MCF 10A (cell line): ENCODE results near the gene OR2D3. TPM values are rescaled to one million over a fixed set of nuclear protein-coding genes. Genes with fewer than 3 reads are reported as not detected.

Experiments used
- BruUV-seq: library from RNA; stranded (reverse); fragments of 400-500 nt; replicated peaks from 2 replicates; lab custom pipeline; 2021; lab: Mats Ljungman, UMichigan
- CTCF ChIA-PET: fragments of 300-600 bp; sonication (Branson Sonifier 250); formaldehyde crosslinking; extraction: SDS; loops from one replicate; lab custom pipeline; 2021; ENCODE audit warnings: antibody characterized with exemption, inconsistent platforms; lab: Yijun Ruan, JAX
- POLR2A ChIA-PET: fragments of 300-600, 350-650 bp; sonication (Branson Sonifier 250); formaldehyde crosslinking; extraction: SDS; loops from one replicate; lab custom pipeline; 2020; ENCODE audit warnings: antibody characterized with exemption, inconsistent platforms; lab: Yijun Ruan, JAX
- DNase-seq: peaks from one replicate; pipeline ENCODE4 v3.0.0-alpha.2; 2018; ENCODE audit not compliant: unreplicated experiment
- H3K27ac Mint-ChIP-seq: one replicate; pipeline ENCODE4 v1.8.0; 2022; ENCODE audit warnings: mild to moderate bottlenecking, low read depth, mixed read lengths; ENCODE audit not compliant: unreplicated experiment
- H3K27me3 Mint-ChIP-seq: one replicate; pipeline ENCODE4 v1.8.0; 2022; ENCODE audit warnings: mixed read lengths; ENCODE audit not compliant: insufficient read depth, unreplicated experiment
- H3K36me3 Mint-ChIP-seq: one replicate; pipeline ENCODE4 v1.8.0; 2022; ENCODE audit warnings: mild to moderate bottlenecking, moderate library complexity, mixed read lengths; ENCODE audit not compliant: insufficient read depth, unreplicated experiment
- H3K4me1 Mint-ChIP-seq: one replicate; pipeline ENCODE4 v1.8.0; 2022; ENCODE audit warnings: mixed read lengths; ENCODE audit not compliant: insufficient read depth, unreplicated experiment
- H3K4me3 Mint-ChIP-seq: one replicate; pipeline ENCODE4 v1.8.0; 2022; ENCODE audit warnings: mild to moderate bottlenecking, moderate library complexity, mixed read lengths; ENCODE audit not compliant: unreplicated experiment
- H3K9me3 Mint-ChIP-seq: one replicate; pipeline ENCODE4 v1.8.0; 2022; ENCODE audit warnings: mixed read lengths; ENCODE audit not compliant: unreplicated experiment
- intact Hi-C: fragments of 100-400 bp; cut with micrococcal nuclease; formaldehyde crosslinking; loops from 2 replicates; pipeline ENCODE4 v1.14.1; 2022
- total RNA-seq: library from RNA; stranded (reverse); gene quantifications from 2 replicates; pipeline ENCODE4 v1.2.3, GENCODE V29; 2022
- TF ChIP-seq, protein P1 (sequence below): fragments of 200-600 bp; IDR thresholded peaks from one replicate; pipeline ENCODE4 v1.8.0; 2022; ENCODE audit warnings: antibody characterized with exemption, mild to moderate bottlenecking; ENCODE audit not compliant: unreplicated experiment

OR2D3 gene
- total RNA-seq, 1 experiment from 2014 or later, result not detected

GRCh38 chr11:6926208-6927029, 5.6 kb downstream of the OR2D3 start, which contains the start of gene ZNF215:
TSS of gene ZNF215 (plus strand) at chr11:6926426. CDS start at chr11:6932273, 5,847 bp downstream.
- H3K27ac Mint-ChIP-seq, result peak within 1 kb of the TSS; percentile 59
- TSS peak; percentile 36 for BruUV-seq
- CTCF ChIA-PET, result interaction anchor here (0.5 to 4.7 kb wide), 5 partner anchors 65 to 397 kb away, joined by 3 to 34 read pairs (median 3); no protein-coding TSS in a partner anchor
- H3K9me3 Mint-ChIP-seq, result no peaks in the 10 kb centered on the region
- intact Hi-C loops, result loop anchor here (1.0 kb wide), 2 partner anchors 94 to 114 kb away; partner anchors contain the start of genes NLRP14 and ZNF214
- TF ChIP-seq, protein P1, sequence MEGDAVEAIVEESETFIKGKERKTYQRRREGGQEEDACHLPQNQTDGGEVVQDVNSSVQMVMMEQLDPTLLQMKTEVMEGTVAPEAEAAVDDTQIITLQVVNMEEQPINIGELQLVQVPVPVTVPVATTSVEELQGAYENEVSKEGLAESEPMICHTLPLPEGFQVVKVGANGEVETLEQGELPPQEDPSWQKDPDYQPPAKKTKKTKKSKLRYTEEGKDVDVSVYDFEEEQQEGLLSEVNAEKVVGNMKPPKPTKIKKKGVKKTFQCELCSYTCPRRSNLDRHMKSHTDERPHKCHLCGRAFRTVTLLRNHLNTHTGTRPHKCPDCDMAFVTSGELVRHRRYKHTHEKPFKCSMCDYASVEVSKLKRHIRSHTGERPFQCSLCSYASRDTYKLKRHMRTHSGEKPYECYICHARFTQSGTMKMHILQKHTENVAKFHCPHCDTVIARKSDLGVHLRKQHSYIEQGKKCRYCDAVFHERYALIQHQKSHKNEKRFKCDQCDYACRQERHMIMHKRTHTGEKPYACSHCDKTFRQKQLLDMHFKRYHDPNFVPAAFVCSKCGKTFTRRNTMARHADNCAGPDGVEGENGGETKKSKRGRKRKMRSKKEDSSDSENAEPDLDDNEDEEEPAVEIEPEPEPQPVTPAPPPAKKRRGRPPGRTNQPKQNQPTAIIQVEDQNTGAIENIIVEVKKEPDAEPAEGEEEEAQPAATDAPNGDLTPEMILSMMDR, result no peak
- peak; percentile 90 for DNase-seq
- H3K4me3 Mint-ChIP-seq, result peak within 1 kb of the TSS; percentile 98
- peaks cover 21% of the 10 kb centered on the region for H3K4me1 Mint-ChIP-seq
- POLR2A ChIA-PET, result interaction anchor here (0.7 to 3.0 kb wide), 12 partner anchors 9 to 674 kb away, joined by 3 to 16 read pairs (median 4); partner anchors contain the start of genes NLRP14, RRP8 and ZNF214
- H3K36me3 Mint-ChIP-seq, result no peaks in the 10 kb centered on the region
- no peaks in the 10 kb centered on the region for H3K27me3 Mint-ChIP-seq

DNA sequence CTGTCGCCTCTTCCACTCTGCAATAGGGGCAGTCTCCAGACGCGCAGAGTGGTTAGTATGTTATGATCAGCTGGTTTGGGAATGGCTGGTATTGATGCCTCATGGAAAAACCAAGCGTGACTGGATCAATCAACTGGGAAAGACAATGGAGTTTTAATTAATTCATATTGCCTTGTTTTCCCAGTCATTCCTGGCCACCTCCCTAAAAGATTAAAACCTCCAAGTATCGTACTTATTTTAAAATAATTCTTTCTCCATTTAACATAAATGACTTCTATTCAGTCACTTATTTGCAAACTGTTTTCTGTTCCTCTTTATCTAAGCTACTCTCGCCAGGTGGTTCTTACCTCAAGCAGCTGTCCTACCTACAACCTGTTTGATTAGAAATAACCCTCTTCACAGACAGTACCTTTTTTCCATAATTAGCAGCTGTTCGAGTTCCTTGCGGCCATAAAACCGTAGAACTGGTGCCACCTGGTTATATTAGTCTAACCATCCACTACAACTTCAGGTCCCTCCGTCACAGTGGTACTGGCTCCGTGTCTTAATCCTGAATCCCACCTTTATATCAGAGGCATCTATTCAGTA, 6.3 kb downstream of the OR2D3 start:
- BruUV-seq, result no TSS peak
- H3K4me3 Mint-ChIP-seq, result peak overlapping the region; percentile 98
- ChIA-PET CTCF (interaction anchor here (0.5 to 4.7 kb wide), 5 partner anchors 65 to 398 kb away, joined by 3 to 34 read pairs (median 3); no protein-coding TSS in a partner anchor), POLR2A (interaction anchor here (0.7 to 3.0 kb wide), 7 partner anchors 11 to 673 kb away, joined by 3 to 16 read pairs (median 6); partner anchors contain the start of genes NLRP14 and ZNF214)
- peaks cover 21% of the 10 kb centered on the region for H3K4me1 Mint-ChIP-seq
- intact Hi-C loops, result no loop called here
- TF ChIP-seq, protein P1, result no peak
- H3K27ac Mint-ChIP-seq, result peak overlapping the region; percentile 59
- DNase-seq, result peak; percentile 17
- H3K36me3 Mint-ChIP-seq, result peaks cover under 1% of the 10 kb centered on the region
- no peaks in the 10 kb centered on the region for H3K27me3 Mint-ChIP-seq
- H3K9me3 Mint-ChIP-seq, result no peaks in the 10 kb centered on the region

- H3K27ac Mint-ChIP-seq, result peak overlapping the region; percentile 11
- no peak overlapping the region for H3K4me3 Mint-ChIP-seq
- peaks cover 21% of the 10 kb centered on the region for H3K4me1 Mint-ChIP-seq
- peaks cover 19% of the 10 kb centered on the region for H3K36me3 Mint-ChIP-seq
- no peak for DNase-seq
- ChIA-PET CTCF (interaction anchor here (4.7 kb wide), 1 partner anchor 116 kb away, joined by 34 read pairs; no protein-coding TSS in a partner anchor), POLR2A (no interaction called here)
- H3K9me3 Mint-ChIP-seq, result no peaks in the 10 kb centered on the region
- H3K27me3 Mint-ChIP-seq, result no peaks in the 10 kb centered on the region
- BruUV-seq, result no TSS peak
- intact Hi-C loops, result no loop called here
- TF ChIP-seq, protein P1, result no peak
Observed at GRCh38 chr11:6928916-6929315, 8.1 kb downstream of the OR2D3 start.
